WTC11 (cell line): ENCODE data around the gene VLDLR.

ENCODE experiments used
- ATF2 ChIP-seq: sonication (generic); formaldehyde crosslinking; IDR thresholded peaks from 2 replicates; pipeline ENCODE4 v1.8.1; 2022; ENCODE audit warnings: low read depth, missing genetic modification reagents, borderline replicate concordance
- CTCF ChIP-seq: fragments of 200-600 bp; IDR thresholded peaks from 2 replicates; pipeline ENCODE4 v1.8.0; 2022; ENCODE audit warnings: antibody characterized with exemption
- E2F4 ChIP-seq: sonication (generic); formaldehyde crosslinking; IDR thresholded peaks from 2 replicates; pipeline ENCODE4 v1.8.1; 2022; ENCODE audit warnings: low read depth, mild to moderate bottlenecking, moderate library complexity, missing genetic modification reagents, borderline replicate concordance
- E2F5 ChIP-seq: sonication (generic); formaldehyde crosslinking; IDR thresholded peaks from 2 replicates; pipeline ENCODE4 v1.8.1; 2022; ENCODE audit warnings: mild to moderate bottlenecking, moderate library complexity, missing genetic modification reagents
- TCF7 ChIP-seq: sonication (generic); formaldehyde crosslinking; IDR thresholded peaks from 2 replicates; pipeline ENCODE4 v1.8.0; 2022; ENCODE audit warnings: mild to moderate bottlenecking, low read depth, missing genetic modification reagents, moderate library complexity
- TP53 ChIP-seq: sonication (generic); formaldehyde crosslinking; IDR thresholded peaks from 2 replicates; pipeline ENCODE4 v1.8.1; 2023; ENCODE audit warnings: mild to moderate bottlenecking, missing genetic modification reagents

GRCh38 chr9:2624051-2624682 is 2.6 kb downstream of the VLDLR start:
- TF ChIP-seq CTCF, result no peak
- TF ChIP-seq E2F5 (CRISPR knock-in tag), result no peak
- TF ChIP-seq TP53 (CRISPR knock-in tag), result no peak
- no peak for TF ChIP-seq E2F4
- no peak for TF ChIP-seq TCF7
- no peak for TF ChIP-seq ATF2 (CRISPR knock-in tag)
